ENCODE results near the gene ATP11B. TPM values are rescaled to one million over a fixed set of nuclear protein-coding genes. Genes with fewer than 3 reads are reported as not detected.

Gene ATP11B
- total and polyA plus RNA-seq, 9 of the 15 experiments (the other 6 are each of a cell fraction or from before 2014, with no cell fraction given): 11.9 to 68.7 (median 41.8) TPM

DNA sequence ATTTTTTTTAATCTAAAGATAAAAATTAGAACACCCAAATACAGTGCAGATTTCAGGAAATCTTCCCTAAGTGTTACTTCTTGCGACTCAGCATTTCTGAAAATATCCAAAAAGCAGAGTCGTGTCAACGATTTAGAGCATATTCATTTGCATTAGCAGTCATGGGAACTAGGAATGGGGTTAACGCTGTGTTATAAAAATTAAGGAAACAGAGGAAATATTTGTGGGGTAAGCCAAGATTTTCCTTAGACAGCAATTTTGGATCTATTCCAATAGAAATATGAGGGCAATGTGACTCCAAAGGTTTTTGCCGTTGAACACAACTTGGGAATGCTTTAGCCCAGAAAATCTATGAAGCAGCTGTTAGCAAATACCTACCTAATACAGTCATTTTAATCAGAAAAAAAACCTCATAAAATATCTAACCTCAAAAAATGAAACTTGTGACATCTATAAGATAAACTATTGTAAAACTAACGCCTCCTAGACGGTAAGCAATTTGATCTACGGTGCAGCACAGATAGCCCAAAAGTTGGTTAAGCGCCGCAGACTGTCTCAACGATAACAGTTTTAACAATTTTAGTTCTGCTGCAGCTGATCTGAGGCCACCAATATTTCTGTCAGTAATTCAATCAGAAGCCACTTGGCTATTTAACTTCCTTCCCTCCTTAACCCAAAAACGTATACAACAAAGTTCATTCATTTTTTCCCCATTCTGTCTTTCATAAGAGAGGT, 5.8 kb upstream of the ATP11B start (continued):
- TF ChIP-seq MLX (CRISPR knock-in tag; conservative IDR thresholded peaks at IDR 0.05): no peak
- TF ChIP-seq RREB1 (CRISPR knock-in tag; IDR thresholded peaks at IDR 0.05): no peak
- TF ChIP-seq NFXL1 (CRISPR knock-in tag; IDR thresholded peaks at IDR 0.05): no peak
- no peak for TF ChIP-seq ZNF12 (CRISPR knock-in tag; IDR thresholded peaks at IDR 0.05)
- TF ChIP-seq, protein P1, sequence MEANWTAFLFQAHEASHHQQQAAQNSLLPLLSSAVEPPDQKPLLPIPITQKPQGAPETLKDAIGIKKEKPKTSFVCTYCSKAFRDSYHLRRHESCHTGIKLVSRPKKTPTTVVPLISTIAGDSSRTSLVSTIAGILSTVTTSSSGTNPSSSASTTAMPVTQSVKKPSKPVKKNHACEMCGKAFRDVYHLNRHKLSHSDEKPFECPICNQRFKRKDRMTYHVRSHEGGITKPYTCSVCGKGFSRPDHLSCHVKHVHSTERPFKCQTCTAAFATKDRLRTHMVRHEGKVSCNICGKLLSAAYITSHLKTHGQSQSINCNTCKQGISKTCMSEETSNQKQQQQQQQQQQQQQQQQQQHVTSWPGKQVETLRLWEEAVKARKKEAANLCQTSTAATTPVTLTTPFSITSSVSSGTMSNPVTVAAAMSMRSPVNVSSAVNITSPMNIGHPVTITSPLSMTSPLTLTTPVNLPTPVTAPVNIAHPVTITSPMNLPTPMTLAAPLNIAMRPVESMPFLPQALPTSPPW (CRISPR knock-in tag; IDR thresholded peaks at IDR 0.05): no peak
- TF ChIP-seq ZBTB17 (CRISPR knock-in tag; IDR thresholded peaks at IDR 0.05): no peak
- TF ChIP-seq, protein P2, sequence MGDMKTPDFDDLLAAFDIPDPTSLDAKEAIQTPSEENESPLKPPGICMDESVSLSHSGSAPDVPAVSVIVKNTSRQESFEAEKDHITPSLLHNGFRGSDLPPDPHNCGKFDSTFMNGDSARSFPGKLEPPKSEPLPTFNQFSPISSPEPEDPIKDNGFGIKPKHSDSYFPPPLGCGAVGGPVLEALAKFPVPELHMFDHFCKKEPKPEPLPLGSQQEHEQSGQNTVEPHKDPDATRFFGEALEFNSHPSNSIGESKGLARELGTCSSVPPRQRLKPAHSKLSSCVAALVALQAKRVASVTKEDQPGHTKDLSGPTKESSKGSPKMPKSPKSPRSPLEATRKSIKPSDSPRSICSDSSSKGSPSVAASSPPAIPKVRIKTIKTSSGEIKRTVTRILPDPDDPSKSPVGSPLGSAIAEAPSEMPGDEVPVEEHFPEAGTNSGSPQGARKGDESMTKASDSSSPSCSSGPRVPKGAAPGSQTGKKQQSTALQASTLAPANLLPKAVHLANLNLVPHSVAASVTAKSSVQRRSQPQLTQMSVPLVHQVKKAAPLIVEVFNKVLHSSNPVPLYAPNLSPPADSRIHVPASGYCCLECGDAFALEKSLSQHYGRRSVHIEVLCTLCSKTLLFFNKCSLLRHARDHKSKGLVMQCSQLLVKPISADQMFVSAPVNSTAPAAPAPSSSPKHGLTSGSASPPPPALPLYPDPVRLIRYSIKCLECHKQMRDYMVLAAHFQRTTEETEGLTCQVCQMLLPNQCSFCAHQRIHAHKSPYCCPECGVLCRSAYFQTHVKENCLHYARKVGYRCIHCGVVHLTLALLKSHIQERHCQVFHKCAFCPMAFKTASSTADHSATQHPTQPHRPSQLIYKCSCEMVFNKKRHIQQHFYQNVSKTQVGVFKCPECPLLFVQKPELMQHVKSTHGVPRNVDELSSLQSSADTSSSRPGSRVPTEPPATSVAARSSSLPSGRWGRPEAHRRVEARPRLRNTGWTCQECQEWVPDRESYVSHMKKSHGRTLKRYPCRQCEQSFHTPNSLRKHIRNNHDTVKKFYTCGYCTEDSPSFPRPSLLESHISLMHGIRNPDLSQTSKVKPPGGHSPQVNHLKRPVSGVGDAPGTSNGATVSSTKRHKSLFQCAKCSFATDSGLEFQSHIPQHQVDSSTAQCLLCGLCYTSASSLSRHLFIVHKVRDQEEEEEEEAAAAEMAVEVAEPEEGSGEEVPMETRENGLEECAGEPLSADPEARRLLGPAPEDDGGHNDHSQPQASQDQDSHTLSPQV (IDR thresholded peaks at IDR 0.05): no peak
- TF ChIP-seq DDX20 (tag; IDR thresholded peaks at IDR 0.05; ENCODE audit: low read depth): no peak
- TF ChIP-seq TGIF2 (CRISPR knock-in tag; IDR thresholded peaks at IDR 0.05): no peak
- TF ChIP-seq ZNF707 (CRISPR knock-in tag; conservative IDR thresholded peaks at IDR 0.05): no peak
- TF ChIP-seq TBP (optimal IDR thresholded peaks at IDR 0.05; ENCODE audit: low read depth, low read length): no peak
- TF ChIP-seq TRIM24 (IDR thresholded peaks at IDR 0.05): 0 out of 4 replicates have a peak, but pooled peaks of 1 of the 2 experiments have one; percentile 28
- TF ChIP-seq EGR1 (conservative IDR thresholded peaks at IDR 0.05): no peak
